GM19452 (cell line): ENCODE data around the gene SH3GLB2.

Source experiments
- ATAC-seq: cut with Tn5 transposase; IDR thresholded peaks from one replicate; pipeline ENCODE4 v1.9.1; 2021; ENCODE audit not compliant: unreplicated experiment

SH3GLB2 gene

DNA sequence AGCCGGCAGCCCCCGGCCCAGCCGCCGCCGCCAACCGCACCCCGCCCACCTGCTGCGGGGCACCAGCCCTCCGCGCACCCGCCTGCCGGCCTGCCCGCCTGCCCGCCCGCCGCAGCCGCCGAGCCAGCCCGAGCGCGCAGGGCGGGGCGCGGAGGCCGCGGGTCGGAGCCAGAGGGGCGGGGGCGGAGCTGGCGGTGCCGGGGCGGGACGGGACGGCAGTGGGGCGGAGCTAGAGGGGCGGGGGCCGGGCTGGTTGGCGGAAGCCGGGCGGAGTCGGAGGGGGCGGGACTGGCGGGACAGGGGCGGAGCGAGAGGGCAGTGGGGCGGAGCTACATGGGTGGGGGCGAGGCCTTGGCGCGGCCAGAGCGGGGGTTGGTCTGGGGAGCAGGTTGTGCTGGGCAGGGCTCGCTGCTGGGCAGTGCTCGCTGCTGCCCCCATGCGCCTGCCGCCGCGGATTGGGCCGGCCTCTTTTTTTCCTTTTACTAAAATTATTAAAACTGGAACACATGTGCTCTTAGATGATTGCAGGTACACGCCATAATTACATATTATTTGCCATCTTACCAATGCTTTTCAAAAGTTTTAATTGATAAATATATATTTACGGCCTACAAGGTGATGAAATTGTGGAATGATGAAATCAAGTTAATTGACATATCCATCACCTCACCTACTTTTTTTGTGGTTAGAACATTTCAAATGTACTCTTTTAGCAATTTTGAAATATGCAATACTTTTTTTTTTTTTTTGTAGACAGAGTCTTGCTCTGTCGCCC, at the start of gene SH3GLB2:
SH3GLB2 (minus strand) TSS at position 140 of the 775 bp plus-strand sequence. CDS start 177 bp downstream, outside the sequence.
- ATAC-seq = peak; percentile 61

DNA sequence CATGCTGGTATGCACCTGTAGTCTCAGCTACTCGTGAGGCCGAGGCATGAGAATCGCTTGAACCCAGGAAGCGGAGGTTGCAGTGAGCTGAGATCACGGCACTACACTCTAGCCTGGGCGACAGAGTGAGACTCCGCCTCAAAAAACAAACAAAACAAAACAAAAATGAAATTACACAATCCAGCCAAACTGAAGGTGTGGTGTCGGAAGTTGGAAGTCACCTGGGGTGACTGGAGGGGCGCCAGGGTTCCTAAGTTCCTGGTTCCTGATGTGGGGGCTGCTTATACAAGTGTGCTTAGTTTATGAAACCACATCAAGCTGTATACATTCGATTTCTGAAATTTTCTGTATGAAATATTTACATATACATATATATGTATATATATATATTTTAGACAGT, 49.1 kb upstream of the SH3GLB2 start:
- ATAC-seq = no peak

DNA sequence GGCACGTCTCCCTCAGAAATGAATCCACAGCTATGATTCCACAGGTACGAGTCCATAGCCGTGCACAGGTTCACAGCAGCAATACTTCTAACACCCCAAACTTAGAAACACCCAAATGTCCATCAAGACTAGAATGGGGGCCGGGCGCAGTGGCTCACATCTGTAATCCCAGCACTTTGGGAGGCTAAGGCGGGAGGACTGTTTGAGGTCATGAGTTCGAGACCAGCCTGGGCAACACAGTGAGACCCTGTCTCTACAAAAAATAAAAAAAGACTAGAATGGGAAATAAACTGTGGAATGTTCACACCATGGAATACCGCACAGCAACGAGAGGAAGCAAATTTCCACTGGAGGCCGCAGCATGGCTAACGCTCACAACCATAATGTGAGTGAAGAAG, 48.5 kb upstream of the SH3GLB2 start:
- ATAC-seq = no peak

DNA sequence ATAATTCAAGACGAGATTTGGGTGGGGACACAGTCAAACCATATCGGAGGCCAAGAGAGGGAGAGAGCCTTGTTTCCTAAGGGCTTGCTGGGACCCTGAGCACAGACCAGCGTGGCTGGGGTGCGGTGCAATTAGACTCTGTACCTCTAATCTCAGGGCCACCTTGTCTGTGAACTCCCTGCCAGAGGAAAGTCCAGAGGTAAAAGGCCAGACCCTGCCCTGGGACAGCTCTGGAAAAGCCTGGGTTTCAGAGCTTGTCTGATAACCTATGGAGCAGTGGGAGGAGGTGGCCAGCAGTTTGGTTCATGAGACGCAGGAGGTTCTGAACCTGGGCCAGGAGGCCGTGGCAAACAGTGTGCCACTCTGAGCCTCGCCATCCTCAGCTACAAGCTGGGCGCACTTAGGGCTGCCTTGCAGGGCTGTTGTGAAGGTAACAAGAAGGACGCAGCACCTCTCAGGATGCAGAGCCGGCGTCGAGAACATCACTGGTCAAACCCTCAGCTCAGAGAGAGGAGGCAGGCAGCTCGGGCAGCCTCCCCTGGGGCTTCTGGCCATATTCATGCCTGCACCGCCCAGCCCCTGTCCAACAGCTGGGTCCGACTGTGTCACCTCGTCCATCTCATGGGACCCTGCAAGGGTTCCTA, 48.0 kb upstream of the SH3GLB2 start:
- ATAC-seq = no peak

DNA sequence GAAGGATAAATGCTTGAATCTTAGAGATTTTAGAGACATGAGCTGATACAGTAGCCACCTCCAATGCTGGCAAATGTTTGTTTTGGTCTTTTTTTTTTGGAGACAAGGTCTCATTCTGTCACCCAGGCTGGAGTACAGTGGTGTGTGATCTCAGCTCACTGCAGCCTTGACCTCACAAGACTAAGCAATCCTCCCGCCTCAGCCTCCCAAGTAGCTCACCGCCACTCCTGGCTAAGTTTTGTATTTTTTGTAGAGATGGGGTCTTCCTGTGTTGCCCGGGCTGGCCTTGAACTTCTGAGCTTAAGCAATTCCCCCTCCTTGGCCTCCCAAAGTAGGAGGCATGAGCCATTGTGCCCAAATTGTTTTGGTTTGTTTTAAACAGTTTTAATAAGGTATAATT, 46.0 kb upstream of the SH3GLB2 start:
- no peak for ATAC-seq

DNA sequence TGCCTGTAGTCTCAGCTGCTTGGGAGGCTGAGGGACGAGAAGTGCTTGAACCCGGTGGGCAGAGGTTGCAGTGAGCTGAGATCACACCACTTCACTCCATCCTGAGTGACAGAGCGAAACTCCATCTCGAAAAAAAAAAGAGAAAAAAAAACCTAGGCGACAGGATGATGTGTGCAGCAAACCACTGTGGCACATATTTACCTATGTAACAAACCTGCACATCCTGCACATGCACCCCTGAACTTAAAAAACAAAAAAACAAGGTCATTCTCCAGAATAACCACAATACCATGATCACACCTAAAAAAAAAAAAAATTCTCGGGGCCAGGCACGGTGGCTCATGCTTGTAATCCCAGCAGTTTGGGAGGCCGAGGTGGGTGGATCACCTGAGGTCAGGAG, 45.3 kb upstream of the SH3GLB2 start:
- no peak for ATAC-seq

DNA sequence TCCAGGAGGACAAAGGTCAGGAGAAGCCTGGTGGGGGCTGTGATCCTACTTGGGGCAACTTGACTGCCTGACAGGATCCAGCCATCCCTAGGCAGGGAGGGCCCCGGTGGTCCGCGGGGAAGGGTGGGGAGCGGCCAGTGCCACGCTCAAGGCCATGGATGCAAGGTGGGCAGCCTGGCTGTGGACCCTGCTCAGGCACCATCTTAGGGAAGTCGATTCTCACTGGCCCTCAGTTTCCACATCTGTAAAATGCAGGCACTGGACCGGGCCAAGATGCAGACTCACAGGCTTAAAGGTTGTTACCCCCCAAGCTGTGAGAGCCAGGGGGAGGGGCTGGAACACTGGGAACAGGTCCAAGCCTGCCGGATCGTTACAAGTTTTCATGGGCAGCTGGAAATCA, 44.0 kb upstream of the SH3GLB2 start:
- ATAC-seq = no peak

DNA sequence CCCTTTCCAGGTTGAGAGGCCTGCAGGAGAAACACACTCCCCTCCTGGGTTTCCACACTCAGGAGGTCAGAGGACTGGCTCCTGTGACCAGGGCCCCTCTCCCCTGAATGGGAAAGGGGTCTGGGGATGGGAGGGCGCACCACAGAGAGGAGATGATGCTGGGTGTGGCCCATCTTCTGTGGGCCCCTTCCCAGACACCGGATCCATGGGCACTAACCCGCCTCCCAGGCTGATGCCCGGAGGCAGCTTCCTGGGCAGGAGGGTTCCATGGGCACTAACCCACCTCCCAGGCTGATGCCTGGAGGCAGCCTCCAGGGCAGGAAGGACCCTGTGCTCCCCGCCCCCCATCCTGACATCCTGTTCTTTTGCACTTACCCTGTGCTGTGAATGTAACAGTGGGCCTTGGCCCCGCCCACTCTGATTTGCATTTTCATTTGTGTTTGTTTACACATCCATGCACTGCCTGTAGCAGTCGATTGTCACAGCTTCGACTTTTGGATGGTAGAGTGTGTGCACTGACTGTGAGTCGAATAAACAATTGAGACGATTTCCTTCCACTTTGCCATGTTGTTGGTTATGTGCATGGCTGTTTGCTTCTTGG, 43.5 kb upstream of the SH3GLB2 start:
- no peak for ATAC-seq

DNA sequence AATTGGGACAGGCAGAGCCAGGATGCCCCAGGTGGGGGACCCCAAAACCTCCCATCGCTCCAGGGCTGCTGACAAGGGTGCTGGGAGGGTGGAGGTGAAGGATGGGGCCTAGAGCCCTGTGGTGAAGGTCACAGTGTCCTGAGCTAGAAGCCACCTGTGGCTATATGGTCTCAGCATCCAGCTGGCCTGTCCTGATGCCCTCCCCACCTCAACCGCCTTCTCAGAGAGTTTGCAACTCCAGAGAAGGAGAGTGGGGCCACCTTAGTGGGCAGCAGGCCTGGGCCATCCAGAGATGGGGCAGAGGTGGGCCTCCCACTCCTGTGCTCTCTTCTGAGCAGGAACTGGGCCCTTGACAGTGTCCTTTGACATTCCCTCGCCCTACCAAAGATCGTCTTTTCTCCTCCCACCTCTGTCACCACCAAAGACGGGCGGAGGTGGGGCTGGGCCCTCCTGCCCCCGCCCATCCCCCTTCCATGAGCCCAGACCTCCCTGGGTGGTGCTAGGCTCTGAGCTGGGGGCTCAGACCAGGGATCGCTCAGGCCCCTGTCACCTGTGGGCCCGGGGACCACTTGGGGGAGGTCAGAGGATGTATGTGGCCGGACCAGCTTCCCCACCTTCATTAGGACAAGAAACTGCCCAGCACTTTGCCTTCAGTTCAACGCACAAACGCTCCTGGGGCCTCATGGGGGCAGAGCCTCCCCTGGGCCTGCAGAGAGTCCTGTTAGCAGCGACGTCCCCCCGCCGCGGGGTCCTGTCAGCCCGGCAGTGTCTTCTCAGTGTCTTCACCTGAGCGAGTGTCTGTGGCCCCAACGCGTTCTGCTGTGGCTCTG, 42.8 kb upstream of the SH3GLB2 start:
- ATAC-seq = no peak

DNA sequence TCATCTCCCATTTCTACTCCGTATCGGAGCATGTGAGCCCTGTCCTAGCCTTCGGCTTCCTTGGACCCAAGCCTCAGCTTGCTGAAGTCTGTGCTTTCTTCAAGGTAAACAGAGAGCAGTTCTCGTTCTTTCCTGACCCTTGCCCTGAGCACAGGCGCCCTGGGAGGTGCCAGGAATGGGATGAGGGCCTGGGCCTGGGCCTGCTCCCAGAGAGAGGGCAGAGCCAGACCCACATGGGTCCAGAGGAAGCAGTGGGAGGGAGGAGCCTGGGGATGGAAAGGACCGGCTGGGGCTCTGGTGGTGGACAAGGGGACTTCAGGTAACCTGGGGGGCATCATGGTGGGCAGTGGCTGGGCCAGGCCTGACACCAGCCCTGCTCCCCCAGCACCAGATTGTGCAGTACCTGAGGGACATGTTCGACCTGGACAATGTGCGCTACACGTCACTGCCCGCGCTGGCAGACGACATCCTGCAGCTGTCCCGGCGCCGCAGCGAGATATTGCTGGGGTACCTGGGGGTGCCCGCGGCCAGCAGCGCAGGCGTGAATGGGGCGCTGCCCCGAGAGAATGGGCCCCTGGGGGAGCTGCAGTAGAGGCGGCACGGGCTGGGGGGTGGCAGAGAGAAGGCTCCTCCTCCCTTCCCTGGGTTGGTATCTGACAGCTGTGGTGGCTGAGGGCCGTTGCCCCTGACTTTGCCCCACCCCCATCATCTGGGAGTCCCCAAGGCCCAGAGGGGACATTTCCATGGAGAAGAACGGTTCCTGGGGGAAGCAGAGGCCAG, 41.9 kb upstream of the SH3GLB2 start:
- no peak for ATAC-seq

DNA sequence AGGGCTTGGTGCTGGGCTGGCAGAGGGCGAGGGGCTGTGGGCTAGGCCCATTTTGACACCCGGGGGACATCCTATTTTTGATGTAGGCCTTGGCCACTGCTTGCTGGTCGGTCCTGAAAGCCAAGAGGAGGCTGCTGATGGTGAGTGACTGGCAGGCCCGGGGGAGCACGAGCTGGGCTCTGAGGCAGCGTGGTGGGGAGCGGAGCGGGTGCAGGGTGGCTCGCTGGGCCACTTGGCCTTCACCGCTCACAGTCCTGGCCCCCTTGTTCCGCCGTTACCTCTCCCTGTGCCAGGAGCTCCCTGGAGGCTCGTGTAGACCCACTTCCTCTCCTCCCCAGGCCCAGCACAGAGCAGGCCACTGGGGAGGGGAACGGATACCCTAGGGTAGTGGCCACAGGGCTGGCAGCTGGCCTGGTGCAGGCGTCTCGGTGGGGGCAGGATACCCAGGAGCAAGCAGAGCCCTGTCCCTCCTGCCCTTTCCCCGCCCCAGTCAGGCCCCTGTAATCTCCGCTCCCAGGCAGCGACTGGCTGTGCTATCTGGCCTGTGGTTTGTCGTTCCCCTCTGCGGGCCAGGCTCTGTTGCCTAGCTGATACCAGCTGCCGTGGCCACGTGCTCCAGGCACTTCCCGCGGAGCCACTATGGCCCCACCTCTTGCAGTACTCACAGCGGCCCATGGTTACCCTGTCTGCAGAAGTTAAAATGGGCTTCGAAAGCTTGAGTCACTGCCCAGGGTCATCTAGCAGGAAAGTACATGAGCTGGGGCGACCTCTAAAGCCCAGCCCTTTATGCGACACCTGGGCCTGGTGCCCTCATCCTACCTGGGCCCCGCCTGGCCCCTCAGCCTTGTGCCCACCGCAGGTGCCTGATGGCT, 41.1 kb upstream of the SH3GLB2 start:
- ATAC-seq = peak; percentile 74

DNA sequence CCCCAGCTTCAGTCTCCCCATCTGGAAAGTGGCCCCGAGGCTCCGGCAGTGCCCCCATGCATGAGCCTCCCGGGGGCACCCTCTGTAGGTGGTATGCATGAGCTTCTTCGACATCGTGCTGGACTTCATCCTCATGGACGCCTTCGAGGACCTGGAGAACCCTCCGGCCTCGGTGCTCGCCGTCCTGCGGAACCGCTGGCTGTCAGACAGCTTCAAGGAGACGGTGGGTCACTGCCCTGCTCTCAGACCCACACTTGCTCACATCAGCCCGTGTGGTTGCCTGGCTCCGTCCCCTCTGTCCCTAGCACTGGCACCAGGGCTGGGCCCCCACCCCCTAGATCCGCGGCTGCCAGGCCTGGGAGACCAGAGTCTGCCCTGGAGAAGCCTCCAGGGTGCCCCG, 40.0 kb upstream of the SH3GLB2 start:
- ATAC-seq = no peak

DNA sequence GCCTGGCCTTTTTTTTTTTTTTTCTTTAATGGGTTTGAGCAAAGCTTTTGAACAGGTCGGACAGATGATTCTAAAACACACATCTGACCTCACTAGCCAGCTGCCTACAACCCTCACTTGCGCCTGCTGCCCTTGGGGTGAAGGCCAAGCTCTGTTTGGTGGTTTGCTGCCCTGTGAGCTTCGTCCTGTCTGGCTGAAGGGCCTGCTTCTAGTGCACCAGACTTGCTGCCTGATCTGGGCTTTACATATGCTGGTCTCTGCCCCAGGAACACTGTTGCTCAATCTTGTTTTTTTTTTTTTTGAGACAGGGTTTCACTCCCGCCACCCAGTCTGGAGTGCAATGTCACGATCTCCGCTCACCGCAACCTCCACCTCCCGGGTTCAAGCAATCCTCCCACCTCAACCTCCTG, 36.4 kb upstream of the SH3GLB2 start:
- no peak for ATAC-seq

DNA sequence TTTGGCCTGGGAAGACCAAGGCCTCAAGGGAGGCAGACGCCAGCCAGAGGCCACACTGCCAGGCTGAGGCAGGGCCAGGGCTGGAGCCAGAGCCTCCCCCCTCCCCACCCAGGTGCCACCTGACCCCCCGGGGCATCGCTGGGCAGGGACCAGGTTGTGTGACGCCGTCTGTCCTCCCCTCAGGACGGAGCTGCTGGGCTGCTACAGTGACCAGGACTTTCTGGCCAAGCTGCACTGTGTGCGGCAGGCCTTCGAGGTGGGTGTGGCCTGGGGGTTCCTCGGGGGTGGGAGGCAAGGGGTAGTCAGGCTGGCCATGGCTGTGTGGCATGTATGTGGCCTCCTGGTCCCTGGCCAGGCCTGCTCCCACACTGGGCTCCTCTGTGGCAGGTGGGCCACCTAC, 34.9 kb upstream of the SH3GLB2 start:
- ATAC-seq = no peak

DNA sequence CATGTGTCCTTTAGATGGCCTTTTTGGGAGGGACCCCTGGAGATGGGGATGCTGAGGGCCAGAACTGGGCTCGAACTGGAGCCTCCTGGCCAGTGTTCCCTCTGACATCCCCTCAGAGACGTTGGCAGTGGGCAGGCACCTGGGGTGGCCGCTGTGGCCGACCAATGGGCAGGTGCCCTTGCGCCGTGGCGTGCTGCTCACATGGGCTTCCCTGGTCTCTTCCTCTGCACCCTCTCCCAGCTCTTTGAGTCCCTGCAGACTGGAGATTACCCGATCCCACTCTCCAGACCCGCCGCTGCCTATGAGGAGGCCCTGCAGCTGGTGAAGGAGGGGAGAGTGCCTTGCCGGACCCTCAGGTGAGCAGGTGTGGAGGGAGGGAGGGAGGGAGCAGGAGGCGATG, 32.9 kb upstream of the SH3GLB2 start:
- ATAC-seq = no peak

DNA sequence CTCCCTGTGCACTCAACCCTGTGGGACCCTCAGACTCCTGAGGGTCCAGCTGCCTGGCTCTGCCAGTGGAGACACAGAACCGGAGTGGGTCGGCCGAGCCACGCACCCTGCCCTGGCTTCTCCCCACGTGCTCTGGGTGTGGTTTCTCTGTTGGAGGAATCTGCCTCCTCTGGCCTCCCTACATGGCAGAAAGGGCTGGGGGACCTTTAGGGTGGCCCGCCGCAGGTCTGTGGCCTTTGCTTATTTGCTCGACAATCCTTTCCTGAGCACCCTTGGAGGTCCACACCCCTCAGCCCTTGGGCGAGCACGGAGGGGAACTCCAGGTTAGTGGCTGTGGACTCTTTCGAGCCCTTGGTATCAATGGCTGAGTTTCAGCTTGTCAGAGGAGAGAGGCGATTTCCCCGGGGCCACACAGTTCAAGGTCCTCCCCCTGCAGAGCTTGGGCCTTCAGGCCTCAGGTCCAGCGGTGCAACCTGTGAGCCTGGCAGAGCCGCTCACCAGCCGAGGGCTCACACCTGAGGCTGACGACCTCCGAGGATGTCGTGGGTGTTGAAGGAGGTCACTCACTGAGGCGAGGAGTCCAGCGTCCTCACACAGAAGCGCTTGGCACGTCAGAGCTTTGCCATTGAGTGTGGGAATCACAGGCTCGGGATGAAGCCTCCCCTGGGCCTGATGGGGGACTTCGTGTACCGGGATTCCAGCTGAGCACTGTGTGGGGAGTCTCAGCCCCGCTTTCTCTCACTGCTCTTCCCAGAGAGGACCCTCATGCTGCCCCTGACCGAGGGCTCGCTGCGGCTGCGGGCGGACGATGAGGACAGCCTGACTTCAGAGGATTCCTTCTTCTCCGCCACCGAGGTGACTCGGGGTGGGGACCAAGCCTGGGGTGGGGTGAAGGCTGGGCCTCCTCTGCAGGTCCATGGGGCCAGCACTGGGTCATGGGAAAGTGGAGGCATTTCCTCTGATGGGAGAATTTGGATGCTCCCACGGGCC, 32.0 kb upstream of the SH3GLB2 start:
- no peak for ATAC-seq

DNA sequence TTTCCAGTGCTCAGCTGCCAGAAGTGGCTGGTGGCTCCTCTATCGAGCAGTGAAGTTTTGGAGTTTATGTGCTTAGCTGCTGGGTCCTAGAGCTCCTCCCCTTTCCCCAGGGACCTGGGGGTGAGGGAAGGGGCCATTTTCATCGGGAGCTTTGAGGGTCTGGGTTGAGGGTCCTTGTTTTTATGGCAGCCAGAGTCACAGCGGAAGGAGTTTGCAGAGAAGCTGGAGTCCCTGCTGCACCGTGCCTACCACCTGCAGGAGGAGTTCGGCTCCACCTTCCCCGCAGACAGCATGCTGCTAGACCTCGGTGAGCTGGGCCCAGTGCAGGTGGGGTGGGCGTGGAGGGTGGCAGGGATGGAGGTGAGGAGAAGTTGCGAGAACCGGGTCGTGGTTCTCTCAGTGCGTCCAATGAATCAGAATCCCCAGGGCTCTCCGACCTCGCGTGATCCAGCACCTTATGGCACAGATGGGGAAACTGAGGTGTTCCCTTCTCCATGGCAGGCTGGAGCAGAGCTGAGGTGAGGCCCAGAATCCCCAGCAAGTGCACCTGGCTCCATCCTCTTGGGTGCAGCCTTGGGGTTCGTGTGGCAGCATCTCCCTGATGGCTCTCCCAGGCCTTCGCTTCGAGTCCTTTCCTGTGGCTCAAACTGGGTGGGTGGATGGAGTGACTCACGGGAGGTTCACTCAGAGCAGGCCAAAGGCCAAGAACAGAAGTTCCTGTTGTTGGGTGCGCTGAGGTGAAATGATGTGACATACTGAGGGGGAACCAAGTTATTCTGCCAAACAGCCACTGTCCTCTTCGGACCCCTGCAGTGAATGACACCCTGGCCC, 31.0 kb upstream of the SH3GLB2 start:
- no peak for ATAC-seq
